ENCODE results near the gene NLRP11.

DNA sequence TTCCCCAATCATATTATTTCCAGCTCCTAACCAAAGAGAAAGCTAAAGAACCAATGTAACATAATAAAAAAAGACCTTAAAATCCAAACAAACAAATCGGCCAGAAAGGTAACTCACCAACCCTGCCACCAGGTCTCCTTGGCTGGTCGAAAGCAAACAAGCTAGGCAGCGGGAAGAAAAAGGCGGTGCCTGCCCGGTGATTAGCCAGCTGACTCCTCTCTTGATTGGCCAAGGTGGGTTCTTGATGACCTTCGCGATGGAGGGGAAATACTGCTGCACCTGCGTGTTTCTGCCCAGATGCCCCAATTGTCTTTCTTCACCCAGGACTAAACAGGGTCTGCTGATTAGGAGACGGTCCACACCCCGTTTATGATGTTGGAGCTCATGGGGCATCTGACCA lies at the start of gene NLRP11:
- TF ChIP-seq CTCF (conservative IDR thresholded peaks at IDR 0.05 in 1 of 2, IDR thresholded peaks at IDR 0.05 in 1 of 2; ENCODE audit: low read depth in 1 of 2, low read length in 2 of 2) (no peak), EZH2 (IDR thresholded peaks at IDR 0.05; ENCODE audit: low read length, missing control alignments) (no peak)

Data from fibroblast of lung (primary cell).